ENCODE results near the gene SLC4A4. TPM values are rescaled to one million over a fixed set of nuclear protein-coding genes. Genes with fewer than 3 reads are reported as not detected.

Gene SLC4A4
- polyA plus RNA-seq, 1 donor, result 11.2 TPM

GRCh38 chr4:71380788-71381187 is 42.0 kb downstream of the SLC4A4 start:
- no peak overlapping the region for H3K4me3 ChIP-seq (ENCODE audit: low read length)
- H3K36me3 ChIP-seq (ENCODE audit: control insufficient read depth, insufficient read depth, low read length), result no peaks in the 10 kb centered on the region
- no peaks in the 10 kb centered on the region for H3K9me3 ChIP-seq (ENCODE audit: control insufficient read depth, low read depth, low read length)
- WGBS (ENCODE audit: insufficient coverage, low lambda C conversion rate), result 80% methylated on average over 1 of the region's 3 CpGs
- peaks cover 24% of the 10 kb centered on the region for H3K4me1 ChIP-seq (ENCODE audit: control insufficient read depth, insufficient read depth, low read length)
- DNase-seq, result peak in 1 of 2 donors; percentile 8
- H3K27ac ChIP-seq (ENCODE audit: low read length), result no peak overlapping the region
- no peaks in the 10 kb centered on the region for H3K27me3 ChIP-seq (ENCODE audit: control insufficient read depth, insufficient read depth, low read length)

- WGBS (ENCODE audit: insufficient coverage, low lambda C conversion rate), result no CpG with 5 or more reads among the region's 3 CpGs
- Histone ChIP-seq H3K9me3 (ENCODE audit: control insufficient read depth, low read depth, low read length) (no peaks in the 10 kb centered on the region), H3K4me3 (ENCODE audit: low read length) (no peak overlapping the region), H3K4me1 (ENCODE audit: control insufficient read depth, insufficient read depth, low read length) (peaks cover 24% of the 10 kb centered on the region), H3K27me3 (ENCODE audit: control insufficient read depth, insufficient read depth, low read length) (no peaks in the 10 kb centered on the region), H3K27ac (ENCODE audit: low read length) (peak overlapping the region; percentile 66), H3K36me3 (ENCODE audit: control insufficient read depth, insufficient read depth, low read length) (no peaks in the 10 kb centered on the region)
- DNase-seq, result peak; percentile 23 to 59
Observed at GRCh38 chr4:71382125-71382899, 43.5 kb downstream of the SLC4A4 start.

GRCh38 chr4:71382900-71383560 is 44.2 kb downstream of the SLC4A4 start:
- peak; percentile 57 to 82 for DNase-seq
- WGBS (ENCODE audit: insufficient coverage, low lambda C conversion rate), result 40% methylated on average over 1 of the region's 3 CpGs
- no peak overlapping the region for H3K4me3 ChIP-seq (ENCODE audit: low read length)
- H3K27me3 ChIP-seq (ENCODE audit: control insufficient read depth, insufficient read depth, low read length), result no peaks in the 10 kb centered on the region
- H3K36me3 ChIP-seq (ENCODE audit: control insufficient read depth, insufficient read depth, low read length), result no peaks in the 10 kb centered on the region
- H3K27ac ChIP-seq (ENCODE audit: low read length), result peak overlapping the region; percentile 66
- H3K4me1 ChIP-seq (ENCODE audit: control insufficient read depth, insufficient read depth, low read length), result peaks cover 24% of the 10 kb centered on the region
- H3K9me3 ChIP-seq (ENCODE audit: control insufficient read depth, low read depth, low read length), result no peaks in the 10 kb centered on the region

GRCh38 chr4:71383984-71384383 is 45.2 kb downstream of the SLC4A4 start:
- no peak for DNase-seq
- H3K9me3 ChIP-seq (ENCODE audit: control insufficient read depth, low read depth, low read length), result no peaks in the 10 kb centered on the region
- H3K4me1 ChIP-seq (ENCODE audit: control insufficient read depth, insufficient read depth, low read length), result peaks cover 26% of the 10 kb centered on the region
- no peaks in the 10 kb centered on the region for H3K36me3 ChIP-seq (ENCODE audit: control insufficient read depth, insufficient read depth, low read length)
- H3K4me3 ChIP-seq (ENCODE audit: low read length), result no peak overlapping the region
- peak overlapping the region; percentile 30 for H3K27ac ChIP-seq (ENCODE audit: low read length)
- no CpG with 5 or more reads among the region's 1 CpG for WGBS (ENCODE audit: insufficient coverage, low lambda C conversion rate)
- no peaks in the 10 kb centered on the region for H3K27me3 ChIP-seq (ENCODE audit: control insufficient read depth, insufficient read depth, low read length)

GRCh38 chr4:71389149-71389827 is 50.5 kb downstream of the SLC4A4 start:
- no peak overlapping the region for H3K27ac ChIP-seq (ENCODE audit: low read length)

GRCh38 chr4:71392109-71392508 is 53.3 kb downstream of the SLC4A4 start:
- H3K4me1 ChIP-seq (ENCODE audit: control insufficient read depth, insufficient read depth, low read length), result peaks cover 11% of the 10 kb centered on the region
- no CpG with 5 or more reads among the region's 3 CpGs for WGBS (ENCODE audit: insufficient coverage, low lambda C conversion rate)

More at GRCh38 chr4:71389149-71389827, 50.5 kb downstream of the SLC4A4 start:
- Histone ChIP-seq H3K4me3 (ENCODE audit: low read length) (no peak overlapping the region), H3K27me3 (ENCODE audit: control insufficient read depth, insufficient read depth, low read length) (no peaks in the 10 kb centered on the region), H3K36me3 (ENCODE audit: control insufficient read depth, insufficient read depth, low read length) (no peaks in the 10 kb centered on the region), H3K9me3 (ENCODE audit: control insufficient read depth, low read depth, low read length) (no peaks in the 10 kb centered on the region), H3K4me1 (ENCODE audit: control insufficient read depth, insufficient read depth, low read length) (peaks cover 10% of the 10 kb centered on the region)
- WGBS (ENCODE audit: insufficient coverage, low lambda C conversion rate), result 77% methylated on average over 1 of the region's 2 CpGs
- DNase-seq, result peak in 1 of 2 donors; percentile 48

GRCh38 chr4:71396382-71396781 is 57.6 kb downstream of the SLC4A4 start:
- H3K9me3 ChIP-seq (ENCODE audit: control insufficient read depth, low read depth, low read length), result no peaks in the 10 kb centered on the region
- H3K27ac ChIP-seq (ENCODE audit: low read length), result peak overlapping the region; percentile 21
- no peaks in the 10 kb centered on the region for H3K36me3 ChIP-seq (ENCODE audit: control insufficient read depth, insufficient read depth, low read length)
- peak; percentile 33 to 38 for DNase-seq
- H3K4me3 ChIP-seq (ENCODE audit: low read length), result no peak overlapping the region
- no peaks in the 10 kb centered on the region for H3K27me3 ChIP-seq (ENCODE audit: control insufficient read depth, insufficient read depth, low read length)
- peaks cover 3% of the 10 kb centered on the region for H3K4me1 ChIP-seq (ENCODE audit: control insufficient read depth, insufficient read depth, low read length)
- no CpG with 5 or more reads among the region's 1 CpG for WGBS (ENCODE audit: insufficient coverage, low lambda C conversion rate)

More at GRCh38 chr4:71392109-71392508, 53.3 kb downstream of the SLC4A4 start:
- Histone ChIP-seq H3K9me3 (ENCODE audit: control insufficient read depth, low read depth, low read length) (no peaks in the 10 kb centered on the region), H3K27ac (ENCODE audit: low read length) (no peak overlapping the region), H3K27me3 (ENCODE audit: control insufficient read depth, insufficient read depth, low read length) (no peaks in the 10 kb centered on the region), H3K4me3 (ENCODE audit: low read length) (no peak overlapping the region), H3K36me3 (ENCODE audit: control insufficient read depth, insufficient read depth, low read length) (no peaks in the 10 kb centered on the region)
- no peak for DNase-seq

- DNase-seq, result no peak
- Histone ChIP-seq H3K27me3 (ENCODE audit: control insufficient read depth, insufficient read depth, low read length) (no peaks in the 10 kb centered on the region), H3K4me1 (ENCODE audit: control insufficient read depth, insufficient read depth, low read length) (peaks cover 1% of the 10 kb centered on the region), H3K36me3 (ENCODE audit: control insufficient read depth, insufficient read depth, low read length) (no peaks in the 10 kb centered on the region), H3K4me3 (ENCODE audit: low read length) (no peak overlapping the region), H3K9me3 (ENCODE audit: control insufficient read depth, low read depth, low read length) (no peaks in the 10 kb centered on the region), H3K27ac (ENCODE audit: low read length) (no peak overlapping the region)
Observed at GRCh38 chr4:71400810-71401209, 62.0 kb downstream of the SLC4A4 start.

- Histone ChIP-seq H3K36me3 (ENCODE audit: control insufficient read depth, insufficient read depth, low read length) (no peaks in the 10 kb centered on the region), H3K27me3 (ENCODE audit: control insufficient read depth, insufficient read depth, low read length) (no peaks in the 10 kb centered on the region), H3K27ac (ENCODE audit: low read length) (no peak overlapping the region), H3K9me3 (ENCODE audit: control insufficient read depth, low read depth, low read length) (no peaks in the 10 kb centered on the region), H3K4me3 (ENCODE audit: low read length) (no peak overlapping the region), H3K4me1 (ENCODE audit: control insufficient read depth, insufficient read depth, low read length) (no peaks in the 10 kb centered on the region)
- no peak for DNase-seq
Observed at GRCh38 chr4:71402616-71403015, 63.8 kb downstream of the SLC4A4 start.

GRCh38 chr4:71404049-71404448 is 65.2 kb downstream of the SLC4A4 start:
- Histone ChIP-seq H3K9me3 (ENCODE audit: control insufficient read depth, low read depth, low read length) (no peaks in the 10 kb centered on the region), H3K4me1 (ENCODE audit: control insufficient read depth, insufficient read depth, low read length) (no peaks in the 10 kb centered on the region), H3K27me3 (ENCODE audit: control insufficient read depth, insufficient read depth, low read length) (no peaks in the 10 kb centered on the region), H3K4me3 (ENCODE audit: low read length) (no peak overlapping the region), H3K27ac (ENCODE audit: low read length) (no peak overlapping the region), H3K36me3 (ENCODE audit: control insufficient read depth, insufficient read depth, low read length) (no peaks in the 10 kb centered on the region)
- no peak for DNase-seq
- WGBS (ENCODE audit: insufficient coverage, low lambda C conversion rate), result no CpG with 5 or more reads among the region's 1 CpG

Data from large intestine (tissue), 3 donors.